ENCODE results near the gene HLA-DRB5. TPM values are rescaled to one million over a fixed set of nuclear protein-coding genes. Genes with fewer than 3 reads are reported as not detected.
"Not testable (repeated sequence)": the region's sequence is repeated elsewhere in the genome, so short reads cannot be mapped to it uniquely, and the experiment has no call there.

The HLA-DRB5 gene
- total and polyA plus RNA-seq, 2 of the 8 experiments (the other 6 are each of a cell fraction or from before 2014, with no cell fraction given) = 0.83 to 1.4 TPM

GRCh38 chr6:32467743-32468503 is 62.2 kb downstream of the HLA-DRB5 start:
- H2AK5ac ChIP-seq (ENCODE audit: low read depth, low read length) = not testable (repeated sequence)

More at GRCh38 chr6:32467743-32468503, 62.2 kb downstream of the HLA-DRB5 start:
- H3K14ac ChIP-seq (ENCODE audit: insufficient read length); H4K5ac ChIP-seq (ENCODE audit: insufficient read length, low read depth, low read length); H4K8ac ChIP-seq (ENCODE audit: extremely low read depth, insufficient read depth, low read length); H2BK12ac ChIP-seq (ENCODE audit: low read depth, low read length); H3K56ac ChIP-seq (replicated peaks; ENCODE audit: insufficient read length, low read depth, low read length); FAIRE-seq; H2BK15ac ChIP-seq (ENCODE audit: low read length); H3K4me2 ChIP-seq (ENCODE audit: insufficient read depth in 1 of 2, low read depth in 2 of 2, low read length in 2 of 2); H3K4me3 ChIP-seq (ENCODE audit: extremely low read depth in 1 of 4, insufficient read depth in 2 of 4, low read depth in 3 of 4, low read length in 4 of 4); POLR2A ChIA-PET (ENCODE audit: partially characterized antibody); H3K79me1 ChIP-seq (ENCODE audit: low read depth, low read length); H3K18ac ChIP-seq (ENCODE audit: extremely low read depth, low read length); H3K4me1 ChIP-seq (replicated peaks in 1 of 4; ENCODE audit: control insufficient read depth in 3 of 4, insufficient read depth in 4 of 4, low read length in 3 of 4); H2AFZ ChIP-seq (ENCODE audit: low read length); CTCF ChIA-PET (ENCODE audit: partially characterized antibody); H3K9ac ChIP-seq (replicated peaks in 1 of 4; ENCODE audit: extremely low read depth in 1 of 4, low read depth in 3 of 4, low read length in 3 of 4); H3K27ac ChIP-seq (ENCODE audit: low read depth, low read length); H3K27me3 ChIP-seq (replicated peaks in 1 of 4; ENCODE audit: control insufficient read depth in 3 of 4, extremely low read depth in 1 of 4, insufficient read depth in 3 of 4, low read length in 3 of 4); H3K4ac ChIP-seq (replicated peaks; ENCODE audit: insufficient read length, low read depth, low read length); DNase-seq (ENCODE audit: low read depth in 1 of 2, low spot score in 2 of 2); H3K79me2 ChIP-seq (ENCODE audit: control insufficient read depth in 1 of 2, insufficient read depth in 2 of 2, low read length in 2 of 2); H2BK20ac ChIP-seq (ENCODE audit: low read length); H3K36me3 ChIP-seq (ENCODE audit: control insufficient read depth in 2 of 4, insufficient read depth in 4 of 4, low read length in 3 of 4); H2BK120ac ChIP-seq (replicated peaks; ENCODE audit: low read depth, low read length); H3K23me2 ChIP-seq (ENCODE audit: low read depth, low read length); H4K91ac ChIP-seq (replicated peaks; ENCODE audit: insufficient read length, low read length); H3K23ac ChIP-seq (ENCODE audit: insufficient read length); H3K9me3 ChIP-seq (ENCODE audit: insufficient read depth in 2 of 2, low read depth in 1 of 2, low read length in 1 of 2); H4K20me1 ChIP-seq (replicated peaks in 1 of 2; ENCODE audit: control insufficient read depth in 1 of 2, insufficient read depth in 2 of 2, low read length in 2 of 2); H2BK5ac ChIP-seq (ENCODE audit: low read depth, low read length): not testable (repeated sequence)
- 68% methylated on average over 4 of the region's 5 CpGs; no CpG with 5 or more reads in 1 of the 2 experiments for WGBS, 2 experiments (ENCODE audit: extremely low coverage in 1 of 2, insufficient coverage in 1 of 2, insufficient read length in 1 of 2, insufficient replicate concordance in 2 of 2, low coverage in 1 of 2, low lambda C conversion rate in 2 of 2, missing lambda C conversion rate in 1 of 2)

Small RNA genes within 50 kb of the gene (small RNA-seq; reads per million reads assigned to genes)
- not detected for gene RNU1-61P (ENCODE audit: insufficient read depth)

Other genes starting within 250 kb of the HLA-DRB5 start
- not detected in 2 replicates for gene TSBP1, start 158.4 kb downstream of the HLA-DRB5 start, total RNA-seq (2021; fragmentation: NEBNext Ultra II Directional; extraction: Animal tissue kit (Norgen Biotek cat#: 25700))
- not detected in 2 replicates for gene TSBP1, start 158.4 kb downstream of the HLA-DRB5 start, polyA plus RNA-seq (2011; rRNA removed)
- not detected in 2 replicates for gene BTNL2, start 123.1 kb downstream of the HLA-DRB5 start, total RNA-seq (2021; fragmentation: NEBNext Ultra II Directional; extraction: Animal tissue kit (Norgen Biotek cat#: 25700))
- not detected in 2 replicates for gene BTNL2, start 123.1 kb downstream of the HLA-DRB5 start, polyA plus RNA-seq (2011; rRNA removed)
- gene HLA-DRA, start 90.4 kb downstream of the HLA-DRB5 start, total RNA-seq (2021; fragmentation: NEBNext Ultra II Directional; extraction: Animal tissue kit (Norgen Biotek cat#: 25700)) = 4.1 and 5.0 TPM in 2 replicates
- gene HLA-DRA, start 90.4 kb downstream of the HLA-DRB5 start, polyA plus RNA-seq (2011; rRNA removed) = 4.2 and 6.2 TPM in 2 replicates
- gene HLA-DRB1, start 59.6 kb upstream of the HLA-DRB5 start, total RNA-seq (2021; fragmentation: NEBNext Ultra II Directional; extraction: Animal tissue kit (Norgen Biotek cat#: 25700)) = 5.1 and 6.7 TPM in 2 replicates
- 7.2 and 7.5 TPM in 2 replicates for gene HLA-DRB1, start 59.6 kb upstream of the HLA-DRB5 start, polyA plus RNA-seq (2011; rRNA removed)
- gene HLA-DQA1, start 107.1 kb upstream of the HLA-DRB5 start, total RNA-seq (2021; fragmentation: NEBNext Ultra II Directional; extraction: Animal tissue kit (Norgen Biotek cat#: 25700)) = not detected in 2 replicates
- gene HLA-DQA1, start 107.1 kb upstream of the HLA-DRB5 start, polyA plus RNA-seq (2011; rRNA removed) = 0.12 TPM in 1 of 2 replicates, not detected in the other
- 1.2 and 1.4 TPM in 2 replicates for gene HLA-DQB1, start 136.4 kb upstream of the HLA-DRB5 start, total RNA-seq (2021; fragmentation: NEBNext Ultra II Directional; extraction: Animal tissue kit (Norgen Biotek cat#: 25700))
- 5.2 and 5.5 TPM in 2 replicates for gene HLA-DQB1, start 136.4 kb upstream of the HLA-DRB5 start, polyA plus RNA-seq (2011; rRNA removed)
- gene HLA-DQA2, start 211.1 kb upstream of the HLA-DRB5 start, total RNA-seq (2021; fragmentation: NEBNext Ultra II Directional; extraction: Animal tissue kit (Norgen Biotek cat#: 25700)) = not detected in 2 replicates
- gene HLA-DQA2, start 211.1 kb upstream of the HLA-DRB5 start, polyA plus RNA-seq (2011; rRNA removed) = not detected in 2 replicates
- gene HLA-DQB2, start 233.2 kb upstream of the HLA-DRB5 start, total RNA-seq (2021; fragmentation: NEBNext Ultra II Directional; extraction: Animal tissue kit (Norgen Biotek cat#: 25700)) = not detected in 2 replicates
- gene HLA-DQB2, start 233.2 kb upstream of the HLA-DRB5 start, polyA plus RNA-seq (2011; rRNA removed) = not detected in 2 replicates